GM19035 (cell line): Measurements from ENCODE around the gene SYNE1.
"Not testable (repeated sequence)": the region's sequence is repeated elsewhere in the genome, so short reads cannot be mapped to it uniquely, and the experiment has no call there.

Experiments used
- ATAC-seq: cut with Tn5 transposase; IDR thresholded peaks from one replicate; pipeline ENCODE4 v1.9.1; 2021; ENCODE audit not compliant: unreplicated experiment

SYNE1 gene, protein sequence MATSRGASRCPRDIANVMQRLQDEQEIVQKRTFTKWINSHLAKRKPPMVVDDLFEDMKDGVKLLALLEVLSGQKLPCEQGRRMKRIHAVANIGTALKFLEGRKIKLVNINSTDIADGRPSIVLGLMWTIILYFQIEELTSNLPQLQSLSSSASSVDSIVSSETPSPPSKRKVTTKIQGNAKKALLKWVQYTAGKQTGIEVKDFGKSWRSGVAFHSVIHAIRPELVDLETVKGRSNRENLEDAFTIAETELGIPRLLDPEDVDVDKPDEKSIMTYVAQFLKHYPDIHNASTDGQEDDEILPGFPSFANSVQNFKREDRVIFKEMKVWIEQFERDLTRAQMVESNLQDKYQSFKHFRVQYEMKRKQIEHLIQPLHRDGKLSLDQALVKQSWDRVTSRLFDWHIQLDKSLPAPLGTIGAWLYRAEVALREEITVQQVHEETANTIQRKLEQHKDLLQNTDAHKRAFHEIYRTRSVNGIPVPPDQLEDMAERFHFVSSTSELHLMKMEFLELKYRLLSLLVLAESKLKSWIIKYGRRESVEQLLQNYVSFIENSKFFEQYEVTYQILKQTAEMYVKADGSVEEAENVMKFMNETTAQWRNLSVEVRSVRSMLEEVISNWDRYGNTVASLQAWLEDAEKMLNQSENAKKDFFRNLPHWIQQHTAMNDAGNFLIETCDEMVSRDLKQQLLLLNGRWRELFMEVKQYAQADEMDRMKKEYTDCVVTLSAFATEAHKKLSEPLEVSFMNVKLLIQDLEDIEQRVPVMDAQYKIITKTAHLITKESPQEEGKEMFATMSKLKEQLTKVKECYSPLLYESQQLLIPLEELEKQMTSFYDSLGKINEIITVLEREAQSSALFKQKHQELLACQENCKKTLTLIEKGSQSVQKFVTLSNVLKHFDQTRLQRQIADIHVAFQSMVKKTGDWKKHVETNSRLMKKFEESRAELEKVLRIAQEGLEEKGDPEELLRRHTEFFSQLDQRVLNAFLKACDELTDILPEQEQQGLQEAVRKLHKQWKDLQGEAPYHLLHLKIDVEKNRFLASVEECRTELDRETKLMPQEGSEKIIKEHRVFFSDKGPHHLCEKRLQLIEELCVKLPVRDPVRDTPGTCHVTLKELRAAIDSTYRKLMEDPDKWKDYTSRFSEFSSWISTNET (N-terminal part only)

DNA sequence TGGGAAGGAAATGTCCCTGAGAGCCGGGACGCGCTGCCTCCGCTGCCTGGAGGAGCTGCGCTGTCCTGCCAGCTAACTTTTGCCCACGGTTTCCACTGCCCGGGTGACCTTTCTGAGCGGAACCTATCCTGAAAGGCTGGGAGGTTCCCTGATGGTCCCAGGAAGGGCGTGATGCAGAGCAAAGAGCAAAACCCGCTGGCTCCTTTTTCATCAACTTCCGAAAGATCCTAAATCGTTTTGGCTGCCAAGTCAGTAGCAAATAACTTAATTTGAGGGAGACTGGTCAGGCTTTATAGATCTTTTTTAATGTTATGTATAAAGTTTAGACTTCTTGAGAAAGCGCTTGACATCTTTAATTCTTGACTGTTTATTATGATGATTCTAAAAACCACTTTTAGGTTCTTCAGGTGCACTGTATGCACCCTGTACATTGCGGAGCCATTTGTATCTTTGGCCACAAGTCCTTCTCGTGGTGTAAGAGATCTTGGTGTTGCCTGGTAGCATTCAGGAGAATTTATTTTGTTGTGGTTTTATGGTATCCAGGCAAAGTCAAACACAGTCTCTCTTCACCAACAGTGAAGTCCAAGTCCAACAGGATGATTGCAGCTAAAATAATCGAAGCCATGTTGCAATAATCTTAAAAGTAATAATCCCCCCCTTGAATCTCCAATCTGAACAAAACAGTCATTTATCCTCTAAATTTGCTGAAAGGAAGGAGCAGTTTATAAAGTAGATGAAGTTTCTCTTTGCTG, at the start of gene SYNE1:
TSS of gene SYNE1 (minus strand) at position 67 of the 752 bp plus-strand sequence. CDS start 9,031 bp downstream, outside the sequence.
- no peak for ATAC-seq

DNA sequence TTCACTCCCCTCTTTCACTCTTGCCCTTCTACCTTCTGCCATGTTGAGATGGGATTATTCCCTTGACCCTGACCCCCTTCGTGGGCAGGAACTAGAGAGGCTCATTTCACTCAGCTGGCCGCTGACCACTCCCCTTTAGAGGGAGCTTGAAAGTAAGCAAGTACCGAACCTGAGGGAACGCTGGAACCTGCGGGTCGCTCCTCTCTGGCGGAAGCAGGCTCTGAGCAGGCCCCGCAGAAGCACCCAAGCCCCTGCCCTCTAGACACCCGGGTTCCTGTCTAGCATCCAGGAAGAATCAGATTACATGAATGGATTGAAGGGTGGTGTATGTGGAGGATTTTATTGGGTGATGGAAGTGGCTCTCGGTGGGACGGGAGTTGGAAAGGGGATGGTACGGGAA, 48.7 kb upstream of the SYNE1 start:
- ATAC-seq, result no peak

DNA sequence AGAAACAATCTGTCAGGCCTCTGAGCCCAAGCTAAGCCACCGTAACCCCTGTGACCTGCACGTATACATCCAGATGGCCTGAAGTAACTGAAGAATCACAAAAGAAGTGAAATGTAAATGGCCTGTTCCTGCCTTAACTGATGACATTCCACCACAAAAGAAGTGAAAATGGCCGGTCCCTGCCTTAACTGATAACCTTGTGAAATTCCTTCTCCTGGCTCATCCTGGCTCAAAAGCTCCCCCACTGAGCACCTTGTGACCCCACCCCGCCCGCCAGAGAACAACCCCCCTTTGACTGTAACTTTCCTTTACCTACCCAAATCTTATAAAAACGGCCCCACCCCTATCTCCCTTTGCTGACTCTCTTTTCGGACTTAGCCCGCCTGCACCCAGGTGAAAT, 45.8 kb upstream of the SYNE1 start:
- ATAC-seq, result not testable (repeated sequence)

DNA sequence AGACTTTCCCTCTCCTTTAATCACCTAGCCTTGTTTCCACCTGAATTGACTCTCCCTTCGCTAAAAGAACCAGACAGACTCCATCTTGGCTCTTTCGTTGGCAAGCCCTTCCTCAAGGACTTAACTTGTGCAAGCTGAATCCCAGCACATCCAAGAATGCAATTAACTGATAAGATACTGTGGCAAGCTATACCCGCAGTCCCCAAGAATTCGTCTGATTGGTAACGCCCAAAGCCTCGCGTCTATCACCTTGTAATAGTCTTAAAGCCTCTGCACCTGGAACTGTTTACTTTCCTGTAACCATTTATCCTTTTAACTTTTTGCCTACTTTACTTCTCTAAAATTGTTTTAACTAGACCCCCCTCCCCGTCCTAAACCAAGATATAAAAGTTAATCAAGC, 45.0 kb upstream of the SYNE1 start:
- no peak for ATAC-seq

DNA sequence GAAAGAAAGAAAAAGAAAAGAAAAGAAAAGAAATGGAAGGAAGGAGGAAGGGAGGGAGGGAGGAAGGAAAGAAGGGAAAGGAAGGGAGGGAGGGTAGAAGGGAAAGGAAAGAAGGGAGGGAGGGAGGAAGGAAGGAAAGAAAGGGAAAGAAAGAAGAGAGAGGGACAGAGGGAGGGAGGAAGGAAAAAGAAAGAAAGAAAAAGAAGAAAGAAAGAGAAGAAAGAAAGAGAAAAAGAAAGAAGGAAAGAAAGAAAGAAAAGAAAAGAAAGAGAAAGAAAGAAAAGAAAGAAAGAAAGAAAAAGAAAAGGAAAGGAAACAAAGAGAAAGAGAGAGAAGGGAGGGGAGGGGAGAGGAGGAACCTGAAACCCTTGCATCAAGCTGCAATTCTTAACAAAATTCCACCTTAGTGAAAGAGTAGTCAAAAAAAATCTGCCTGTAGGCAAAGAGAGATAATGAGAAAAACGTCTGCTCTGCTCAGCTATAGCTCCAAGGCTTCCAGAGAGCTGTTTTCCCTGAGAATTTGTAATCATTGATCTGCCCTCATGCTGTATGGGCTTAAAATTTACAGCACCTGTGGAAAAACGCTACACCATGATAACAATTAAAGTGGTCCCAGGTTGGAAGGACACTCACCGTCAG, 43.8 kb upstream of the SYNE1 start:
- ATAC-seq, result no peak

DNA sequence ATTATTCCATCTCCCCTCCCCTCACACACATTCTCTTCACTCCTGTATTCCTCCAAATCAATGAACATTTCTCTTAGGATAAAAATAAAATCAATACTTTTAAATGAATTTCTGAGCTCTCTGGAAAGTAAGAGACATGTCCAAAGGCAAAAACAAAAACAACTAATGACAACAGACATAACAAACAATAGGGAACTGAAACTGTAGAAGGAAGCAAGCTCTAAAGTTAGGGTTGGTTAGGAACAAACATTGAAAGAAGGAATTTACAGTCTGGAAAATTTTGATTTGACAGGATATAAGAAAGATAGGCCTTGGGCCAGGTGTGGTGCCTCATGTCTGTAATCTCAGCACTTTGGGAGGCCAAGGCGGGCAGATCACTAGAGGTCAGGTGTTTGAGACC, 43.0 kb upstream of the SYNE1 start:
- ATAC-seq, result no peak

DNA sequence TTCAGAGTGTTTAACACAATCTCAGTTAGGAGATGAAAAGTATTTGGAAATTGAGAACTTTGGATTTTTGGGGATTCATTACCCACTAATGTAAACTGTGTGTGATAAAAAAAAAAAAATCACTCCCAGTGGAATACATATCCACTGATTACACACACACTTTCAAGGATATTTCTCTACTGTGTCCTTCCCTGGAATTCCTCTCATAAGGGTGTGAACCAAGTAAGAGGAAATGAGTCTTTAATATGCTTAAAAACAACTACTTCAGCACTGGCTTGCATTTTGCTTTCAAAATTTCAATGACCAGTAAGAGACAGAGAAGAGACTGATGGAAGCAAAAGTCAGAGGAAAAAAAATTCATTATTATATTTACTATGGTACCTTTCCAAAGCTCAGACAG, 36.1 kb upstream of the SYNE1 start:
- no peak for ATAC-seq

DNA sequence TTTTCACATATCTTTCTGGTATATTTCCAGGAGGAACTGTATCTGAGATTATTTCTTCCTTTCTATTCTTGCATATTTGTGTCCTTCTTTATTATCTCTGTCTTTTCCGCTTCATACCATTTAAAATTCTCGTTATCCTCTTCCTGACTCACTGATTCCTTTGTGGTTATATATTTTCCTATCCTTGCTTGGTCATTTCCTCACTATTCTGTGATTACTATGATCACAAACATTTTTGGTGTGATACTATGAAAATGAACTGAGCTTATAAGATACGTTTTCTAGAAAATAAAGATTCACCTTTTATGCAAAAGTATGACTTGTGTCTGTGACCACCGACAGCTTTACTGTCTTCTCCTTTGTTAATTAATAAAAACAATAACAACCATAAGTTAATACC, 34.0 kb upstream of the SYNE1 start:
- no peak for ATAC-seq

DNA sequence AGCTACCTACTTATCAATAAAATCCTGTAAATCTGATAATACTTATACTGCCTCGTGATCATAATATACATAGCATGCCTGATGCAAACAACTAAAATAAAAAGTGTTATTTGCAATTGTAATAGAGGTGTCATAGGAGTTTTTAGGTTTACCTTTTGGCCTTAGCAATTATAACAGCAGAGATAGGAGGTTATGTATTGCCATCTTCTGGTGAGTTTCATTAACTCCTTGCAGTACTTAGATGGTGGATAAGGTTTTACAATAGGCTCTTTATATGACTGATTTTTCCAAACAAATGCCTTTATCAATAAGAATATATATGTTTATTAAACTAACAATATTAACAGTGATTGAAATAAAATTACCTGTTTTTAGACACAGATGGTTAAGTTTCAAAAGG, 32.7 kb upstream of the SYNE1 start:
- no peak for ATAC-seq

DNA sequence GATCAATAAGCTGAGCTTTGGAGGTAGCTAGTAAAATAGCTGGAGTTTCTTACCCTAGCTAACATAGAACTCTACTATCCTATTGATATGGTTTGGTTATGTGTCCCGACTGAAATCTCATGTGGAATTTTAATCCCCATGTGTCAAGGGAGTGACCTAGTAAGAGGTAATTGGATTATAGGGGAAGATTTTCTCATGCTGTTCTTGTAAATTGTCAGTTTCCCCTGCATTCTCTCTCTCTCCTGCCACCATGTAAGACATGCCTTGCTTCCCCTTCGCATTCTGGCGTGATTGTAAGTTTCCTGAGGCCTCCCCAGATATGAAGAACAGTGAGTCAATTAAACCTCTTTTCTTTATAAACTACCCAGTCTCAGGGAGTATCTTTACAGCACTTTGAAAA, 24.6 kb upstream of the SYNE1 start:
- no peak for ATAC-seq

DNA sequence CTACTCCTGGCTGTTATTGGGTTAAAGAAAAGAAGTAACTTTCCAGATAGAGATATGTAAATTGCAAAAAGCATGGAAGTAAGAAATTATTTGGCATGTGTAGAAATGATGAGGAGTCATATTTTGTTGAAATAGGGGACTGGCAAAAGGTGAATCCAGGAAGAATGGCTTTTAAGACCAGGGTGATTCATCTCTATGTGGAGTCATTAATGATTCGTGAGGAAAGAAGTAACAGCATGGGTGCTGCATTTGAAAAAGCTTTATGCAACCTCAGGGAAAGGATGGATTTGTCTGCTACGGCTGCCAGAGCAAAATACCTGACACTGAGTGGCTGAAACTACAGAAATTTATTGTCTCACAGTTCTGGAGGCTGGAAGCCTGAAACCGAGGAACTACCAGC, 14.8 kb upstream of the SYNE1 start:
- no peak for ATAC-seq

DNA sequence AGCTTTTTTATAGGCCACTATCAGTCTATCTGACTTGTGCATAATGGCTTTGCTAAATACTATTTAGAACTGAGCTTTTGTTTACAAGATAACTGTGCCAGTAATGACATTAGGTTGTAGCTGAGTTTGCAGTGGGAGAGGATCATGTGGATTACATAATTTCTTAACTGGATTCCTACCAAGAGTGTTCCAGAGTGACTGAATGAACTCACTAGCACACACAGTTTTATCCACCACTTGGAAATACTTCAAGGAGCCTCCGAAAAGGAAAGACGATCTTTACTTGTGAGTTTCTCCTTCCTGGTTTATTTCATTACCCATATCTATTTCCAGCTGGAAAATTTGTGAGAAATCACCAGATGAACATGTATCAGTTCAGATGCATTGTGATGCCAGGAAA, 10.9 kb upstream of the SYNE1 start:
- no peak for ATAC-seq

DNA sequence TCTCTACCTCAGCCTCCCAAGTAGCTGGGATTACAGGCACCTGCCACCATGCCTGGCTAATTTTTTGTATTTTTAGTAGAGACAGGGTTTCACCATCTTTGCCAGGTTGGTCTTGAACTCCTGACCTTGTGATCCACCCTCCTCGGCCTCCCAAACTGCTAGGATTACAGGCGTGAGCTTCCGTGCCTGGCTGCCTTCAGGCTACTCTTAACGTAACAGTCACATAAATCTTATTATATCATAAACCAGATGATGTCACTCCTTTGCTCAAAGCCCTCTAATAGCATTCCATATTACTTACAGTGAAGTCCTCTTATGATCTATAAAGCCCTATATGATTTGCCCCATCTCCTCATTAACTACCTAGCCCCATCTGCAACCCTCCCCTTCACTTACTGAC, 9.6 kb upstream of the SYNE1 start:
- ATAC-seq, result not testable (repeated sequence)

DNA sequence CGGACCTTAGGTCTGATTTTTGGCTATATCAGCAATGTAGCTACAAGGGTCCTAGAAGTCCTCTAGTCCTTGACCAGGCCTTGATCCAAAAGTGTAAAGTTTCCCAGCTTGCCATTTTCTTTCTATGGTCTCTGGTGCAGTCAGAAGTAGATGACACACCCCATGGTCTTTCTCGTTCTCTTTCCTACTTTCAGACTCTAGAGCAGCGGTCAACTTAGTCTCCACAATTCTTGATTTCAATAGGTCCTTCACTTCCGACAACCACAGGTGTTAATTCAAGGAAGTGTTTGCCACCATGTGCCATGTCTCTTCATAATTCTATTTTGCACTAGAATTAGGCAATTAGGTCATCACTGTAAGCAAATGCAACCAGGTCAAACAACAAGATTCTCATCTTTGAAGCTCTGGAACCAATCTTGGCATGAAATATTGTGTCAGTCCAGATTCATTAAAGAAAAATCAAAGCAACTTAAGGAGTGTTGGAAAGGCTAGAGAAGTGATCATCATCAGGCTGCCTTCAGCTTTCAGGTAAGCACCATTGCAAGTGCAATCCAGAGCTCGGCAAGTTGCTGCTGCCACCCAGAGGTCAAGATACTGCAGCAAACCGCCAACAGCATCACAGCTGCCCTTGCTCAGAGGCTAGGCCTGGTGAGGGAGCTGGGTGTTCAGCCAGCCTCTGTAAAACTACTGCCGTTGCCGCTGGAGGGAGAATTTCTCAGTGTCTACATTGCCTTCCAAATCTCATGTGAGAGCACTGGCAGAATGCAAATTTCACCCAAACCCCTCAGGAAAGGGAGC, 5.6 kb upstream of the SYNE1 start:
- peak; percentile 93 for ATAC-seq

DNA sequence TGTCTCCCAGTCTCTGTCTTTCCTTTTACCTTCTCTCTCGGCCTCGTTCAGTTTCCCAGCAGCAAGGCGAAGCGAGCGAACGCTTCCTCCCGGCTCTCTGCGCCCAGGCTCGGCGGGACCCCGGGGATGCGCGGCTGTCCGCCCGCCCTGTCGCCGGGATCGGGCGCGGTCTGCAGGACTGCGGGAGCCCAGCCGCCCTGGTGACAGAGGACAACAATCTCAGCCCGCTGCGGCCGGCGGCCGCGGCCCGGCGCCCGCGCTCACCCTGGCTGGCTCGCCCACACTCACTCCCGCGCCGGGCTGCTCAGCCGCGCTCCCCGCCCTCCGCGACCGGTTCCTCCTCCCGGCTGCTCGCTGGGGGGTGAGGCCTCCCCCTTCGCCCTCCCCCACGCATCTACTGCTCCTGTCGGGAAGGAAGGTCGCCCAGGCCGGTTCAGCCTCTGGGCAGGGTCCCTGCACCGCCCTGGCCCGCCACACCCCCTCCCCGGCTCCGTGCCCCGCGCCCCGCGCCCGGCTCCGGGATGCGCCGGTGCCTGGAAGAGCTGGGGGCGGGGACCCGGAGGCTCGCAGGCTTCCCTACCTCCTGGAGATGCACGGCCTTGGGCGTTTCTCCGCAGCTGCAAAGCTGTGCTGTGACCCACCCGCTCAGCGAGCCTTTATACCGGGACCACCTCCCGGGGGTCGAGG, 410 bp downstream of the SYNE1 start:
- ATAC-seq, result peak; percentile 50

DNA sequence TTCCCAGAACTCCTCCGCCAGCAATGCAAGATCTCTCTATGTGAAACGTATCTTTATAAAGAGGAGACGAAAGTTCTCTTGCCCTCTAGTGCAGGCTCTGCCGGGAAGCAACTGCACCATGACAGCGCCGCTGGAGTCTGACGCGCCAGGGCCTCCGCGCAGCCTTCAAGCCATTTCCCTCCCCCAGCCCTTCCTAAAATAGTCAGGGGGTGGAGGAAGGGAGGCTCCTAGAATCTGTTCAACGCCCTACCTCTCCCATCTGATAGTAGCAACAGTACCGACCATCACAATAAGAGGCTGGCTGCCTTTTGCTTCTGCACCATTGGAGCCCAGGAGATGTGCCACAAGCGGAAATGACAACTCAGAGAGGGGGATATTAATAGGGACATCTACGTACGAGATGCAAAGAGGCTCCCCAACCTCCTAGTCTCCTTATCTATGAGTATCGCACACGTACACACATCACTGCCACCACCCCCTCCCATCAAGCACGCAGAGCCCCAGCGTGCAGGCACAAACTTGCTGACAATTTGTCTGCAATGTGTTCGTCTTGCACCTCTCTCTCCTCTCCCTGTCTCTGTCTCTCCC, 1.0 kb downstream of the SYNE1 start:
- peak; percentile 22 for ATAC-seq

DNA sequence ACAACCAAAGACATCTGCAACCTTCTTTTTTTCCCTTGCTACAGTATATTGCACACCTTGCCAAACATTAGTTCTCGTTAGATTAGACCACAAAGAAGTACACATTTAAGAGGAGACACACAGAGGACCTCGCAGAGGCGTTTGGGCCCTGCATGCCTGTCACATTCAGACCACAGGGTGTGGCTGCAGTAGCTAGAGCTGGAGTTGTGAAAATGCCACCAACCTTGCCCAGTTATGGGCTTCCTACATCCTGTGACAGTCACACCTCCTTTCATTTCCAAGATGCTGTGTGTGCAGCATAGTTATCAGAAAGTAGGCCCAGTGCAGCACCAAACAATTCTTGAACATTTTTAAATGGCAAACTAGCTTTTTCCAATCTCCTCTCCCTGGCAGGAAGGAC, 2.4 kb downstream of the SYNE1 start:
- peak; percentile 68 for ATAC-seq

DNA sequence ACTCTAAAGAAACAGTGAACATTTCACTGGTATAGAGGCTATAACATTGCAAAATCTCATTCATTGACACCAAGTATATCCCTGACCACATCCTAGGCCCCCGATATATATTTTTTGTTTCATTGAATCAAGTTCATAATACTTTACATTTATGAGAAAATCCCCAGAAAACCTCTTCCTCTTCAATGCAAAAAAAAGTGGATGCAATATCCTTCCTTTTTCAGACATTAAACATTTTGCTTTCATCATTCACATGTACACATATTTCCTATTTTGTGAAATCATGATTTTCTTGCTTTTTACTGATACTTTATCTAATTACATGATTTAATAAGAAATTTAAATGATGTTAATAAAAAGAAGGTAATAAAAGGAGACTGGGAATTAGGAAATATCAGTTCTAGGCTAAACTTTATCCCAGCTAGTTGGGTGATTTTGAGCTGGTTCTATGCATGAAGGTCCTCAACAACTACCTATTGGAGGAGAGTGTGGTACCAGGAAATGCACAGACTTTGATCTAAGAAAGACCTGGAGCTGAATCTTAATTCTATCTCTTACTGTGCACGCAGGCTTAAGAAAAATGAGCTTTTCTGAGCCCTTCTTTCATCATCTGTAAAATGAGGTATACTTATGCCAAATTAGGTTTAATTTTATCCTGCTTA, 4.9 kb downstream of the SYNE1 start:
- no peak for ATAC-seq
